Putamen (tissue), 1 donor: ENCODE results near the gene EDN2.

Experiments used
- DNase-seq: peaks from one replicate; pipeline ENCODE4 v3.0.0-alpha.2; 2016; ENCODE audit warnings: low spot score

Gene EDN2

DNA sequence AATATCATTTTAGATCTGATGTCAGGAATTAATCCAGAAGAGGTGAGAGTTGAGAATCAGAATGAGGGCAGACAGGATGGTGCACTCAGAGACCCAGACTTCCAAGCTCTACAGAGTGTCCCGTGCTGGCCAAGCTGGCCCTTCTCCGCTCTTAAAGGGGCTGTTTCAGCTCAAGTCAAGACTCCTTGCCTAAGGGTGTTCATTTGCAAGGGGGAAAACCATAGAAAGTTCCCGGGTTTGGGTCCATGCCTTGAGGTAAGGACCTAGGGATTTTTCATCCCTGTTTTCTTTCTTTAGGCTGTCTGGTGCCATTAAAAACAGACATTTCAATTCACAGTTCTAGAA is 47.5 kb downstream of the EDN2 start:
- DNase-seq: no peak

- no peak for DNase-seq
These were observed 48.0 kb downstream of the EDN2 start for GRCh38 chr1:41436281-41437010.

GRCh38 chr1:41435570-41436178 is 48.8 kb downstream of the EDN2 start:
- no peak for DNase-seq

DNA sequence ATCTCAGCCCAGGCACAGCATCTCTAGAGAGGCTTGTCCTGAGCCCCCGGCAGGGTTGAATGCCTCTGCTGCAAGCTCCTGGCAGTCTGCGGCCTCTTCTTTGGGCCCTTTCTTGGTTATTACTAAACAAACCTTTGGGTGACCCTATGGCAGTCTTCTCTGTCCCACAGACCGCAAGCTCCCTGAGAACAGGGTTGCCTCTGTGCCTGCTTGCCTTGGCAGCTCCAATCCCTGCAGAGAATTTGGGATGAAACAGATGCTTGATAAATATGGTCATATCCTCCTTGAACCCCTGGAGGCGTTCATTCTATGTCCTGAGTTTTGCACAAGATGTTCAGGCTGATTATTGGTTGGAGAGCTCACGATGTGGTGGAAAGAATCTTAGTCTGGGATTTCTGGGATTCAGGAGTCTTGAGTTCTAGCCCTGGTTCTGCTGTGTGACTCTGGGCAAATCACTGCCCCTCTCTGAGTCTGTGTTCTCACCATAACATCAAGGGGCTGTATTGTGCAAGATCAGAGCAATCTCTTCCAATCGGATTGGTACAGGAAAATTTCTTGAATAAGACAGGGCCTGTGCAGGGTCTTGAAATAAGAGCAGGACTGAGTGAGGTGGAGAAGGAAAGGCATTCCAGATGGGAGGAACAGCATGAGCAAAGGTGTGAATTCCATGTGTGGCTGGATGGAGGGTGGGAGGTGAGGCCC is 49.6 kb downstream of the EDN2 start:
- no peak for DNase-seq

GRCh38 chr1:41434306-41434705 is 50.2 kb downstream of the EDN2 start:
- DNase-seq: no peak

DNA sequence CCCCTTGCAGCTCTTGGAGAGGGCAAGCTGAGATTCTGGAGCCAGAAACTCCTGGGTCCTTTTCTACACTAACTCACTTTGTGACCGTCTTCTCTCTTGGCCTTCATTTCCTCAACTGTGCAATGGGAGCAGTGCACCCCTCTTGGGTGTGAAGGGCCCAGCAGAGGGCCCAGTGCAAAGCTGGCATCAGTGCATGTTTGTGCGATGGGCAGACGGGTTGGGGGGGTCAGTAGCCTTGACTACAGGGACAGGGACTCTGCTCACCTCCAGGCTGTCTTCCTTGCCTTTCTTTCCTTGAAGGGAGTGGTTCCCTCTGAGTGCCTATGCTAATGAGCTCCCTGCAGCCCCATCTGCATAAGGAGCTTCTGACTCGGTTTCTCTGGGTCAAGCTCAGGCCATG is 51.0 kb downstream of the EDN2 start:
- no peak for DNase-seq

- DNase-seq: peak; percentile 69
These were observed 51.8 kb downstream of the EDN2 start for GRCh38 chr1:41432481-41433280.

DNA sequence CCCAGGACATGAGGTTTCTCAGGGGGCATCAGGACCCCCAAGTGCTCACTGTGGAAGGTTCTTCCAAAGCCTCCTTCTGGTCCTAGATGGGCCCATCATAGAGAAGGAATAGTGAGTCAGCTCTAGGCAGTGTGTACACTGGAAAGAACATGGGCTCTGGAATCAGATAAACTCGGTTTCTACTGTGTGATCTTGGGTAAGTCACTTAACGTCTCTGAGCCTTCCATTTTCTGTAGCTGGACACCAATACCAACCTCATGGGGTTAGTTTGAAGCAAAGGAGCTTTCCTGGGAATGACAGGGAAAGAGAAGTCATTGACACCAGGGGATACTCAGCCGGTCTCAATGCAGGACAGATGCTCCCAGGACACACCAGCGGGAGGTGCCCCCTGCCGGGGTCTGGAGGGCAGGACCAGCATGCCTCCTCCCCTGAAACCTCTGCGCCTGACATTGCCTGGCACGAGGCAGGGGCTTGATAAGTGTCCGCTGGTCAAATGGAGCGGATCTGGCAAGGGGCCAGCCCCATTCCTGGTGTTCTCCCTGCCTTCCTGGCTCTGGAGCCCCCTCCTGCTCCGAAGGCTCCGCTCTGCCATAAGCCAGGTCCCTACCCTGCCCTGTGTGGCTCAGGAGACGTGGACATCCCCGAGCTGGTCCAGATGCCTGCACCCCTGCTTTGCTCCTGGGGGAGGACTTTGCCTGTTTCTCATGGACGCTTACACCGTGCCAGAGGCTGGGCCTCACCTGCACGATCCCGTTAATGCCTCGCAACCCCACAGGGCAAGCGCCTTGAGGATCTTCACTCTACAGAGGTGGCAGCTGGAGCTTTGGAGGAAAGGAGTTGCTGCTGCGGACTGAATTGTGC is 52.8 kb downstream of the EDN2 start:
- DNase-seq: no peak

DNA sequence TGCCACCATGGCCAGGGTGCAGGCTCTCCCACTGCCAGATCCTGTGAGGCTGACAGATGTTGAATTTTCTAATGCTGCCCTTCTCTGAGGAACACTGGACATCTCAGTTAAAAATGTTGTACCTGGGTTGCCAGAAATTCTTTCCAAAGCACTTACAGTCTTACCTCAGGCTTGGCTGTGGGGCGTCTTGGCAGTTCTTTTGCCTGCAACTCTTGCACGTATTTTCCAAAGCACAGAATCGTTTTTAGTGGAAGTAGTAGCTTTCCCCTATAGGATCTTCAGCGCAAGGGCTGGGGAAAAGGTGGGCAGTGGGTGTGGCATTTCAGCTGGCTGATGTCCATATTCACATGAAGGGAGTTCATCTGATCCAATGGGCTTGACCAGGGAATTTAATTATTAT is 53.9 kb downstream of the EDN2 start:
- DNase-seq: no peak

DNA sequence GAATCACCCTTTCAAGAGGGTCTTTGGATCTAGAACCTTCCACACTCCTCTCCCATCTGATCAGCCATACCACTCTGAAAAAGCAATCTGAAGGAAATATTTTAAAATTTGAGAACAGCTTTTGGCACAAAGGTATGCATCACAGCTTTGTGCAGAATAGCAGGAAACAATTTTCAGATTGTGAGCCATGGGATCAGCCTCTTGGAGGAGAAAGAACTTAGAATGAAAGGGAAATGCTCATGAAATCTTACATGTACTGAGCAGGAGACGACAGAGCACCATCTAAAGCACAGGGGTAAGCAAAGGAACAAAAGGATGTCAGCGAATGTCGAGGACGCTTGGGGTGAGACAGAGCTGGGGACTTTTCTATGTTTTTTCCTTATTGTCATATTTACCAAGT is 54.4 kb downstream of the EDN2 start:
- no peak for DNase-seq

DNA sequence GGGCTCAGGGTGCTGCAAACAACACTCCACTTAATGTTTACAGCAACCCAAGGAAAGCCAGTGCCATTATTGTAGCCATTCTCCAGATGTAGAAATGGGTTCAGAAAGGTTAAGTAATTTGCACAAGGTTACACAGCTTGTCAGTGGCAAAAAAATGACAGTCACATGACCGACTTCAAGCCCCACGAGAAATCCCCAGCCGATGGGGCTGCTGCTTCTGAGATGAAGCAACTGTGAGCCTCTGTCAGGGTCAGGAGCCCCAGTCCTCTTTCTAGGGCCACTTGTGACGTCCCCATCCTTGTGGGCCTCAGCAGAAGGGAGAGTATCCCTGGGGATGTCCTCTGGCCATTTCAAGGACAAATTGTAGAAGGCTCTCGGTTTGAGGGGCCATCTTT is 54.8 kb downstream of the EDN2 start:
- DNase-seq: no peak
